ENCODE data around the gene APOL6.
"Not testable (repeated sequence)": the region's sequence is repeated elsewhere in the genome, so short reads cannot be mapped to it uniquely, and the experiment has no call there.

Gene APOL6

GRCh38 chr22:35638410-35638809 is 9.8 kb upstream of the APOL6 start:
- DNase-seq (ENCODE audit: low spot score): peak; percentile 82

- no peak for DNase-seq (ENCODE audit: low spot score)
Measured at GRCh38 chr22:35641494-35642120, 6.6 kb upstream of the APOL6 start.

GRCh38 chr22:35642305-35642741 is 5.9 kb upstream of the APOL6 start:
- DNase-seq (ENCODE audit: low spot score): peak; percentile 47

- no peak for DNase-seq (ENCODE audit: low spot score)
Measured at GRCh38 chr22:35643991-35644390, 4.3 kb upstream of the APOL6 start.

- no peak for DNase-seq (ENCODE audit: low spot score)
Measured at GRCh38 chr22:35645646-35646045, 2.6 kb upstream of the APOL6 start.

- DNase-seq (ENCODE audit: low spot score): no peak
Measured at GRCh38 chr22:35649026-35649553, 844 bp downstream of the APOL6 start.

- DNase-seq (ENCODE audit: low spot score): no peak
Measured at GRCh38 chr22:35649636-35650250, 1.5 kb downstream of the APOL6 start.

GRCh38 chr22:35651085-35651484 is 2.8 kb downstream of the APOL6 start:
- DNase-seq (ENCODE audit: low spot score): no peak

GRCh38 chr22:35653824-35654223 is 5.6 kb downstream of the APOL6 start:
- no peak for DNase-seq (ENCODE audit: low spot score)

- DNase-seq (ENCODE audit: low spot score): no peak
Measured at GRCh38 chr22:35656284-35656752, 8.1 kb downstream of the APOL6 start.

- no peak for DNase-seq (ENCODE audit: low spot score)
Measured at GRCh38 chr22:35657571-35658312, 9.5 kb downstream of the APOL6 start.

GRCh38 chr22:35660291-35661127 is 12.3 kb downstream of the APOL6 start:
- no peak for DNase-seq (ENCODE audit: low spot score)

GRCh38 chr22:35661464-35661863 is 13.2 kb downstream of the APOL6 start:
- no peak for DNase-seq (ENCODE audit: low spot score)

- DNase-seq (ENCODE audit: low spot score): no peak
Measured at GRCh38 chr22:35662914-35663313, 14.7 kb downstream of the APOL6 start.

GRCh38 chr22:35663371-35663770 is 15.1 kb downstream of the APOL6 start:
- DNase-seq (ENCODE audit: low spot score): no peak

GRCh38 chr22:35664955-35665587 is 16.8 kb downstream of the APOL6 start:
- no peak for DNase-seq (ENCODE audit: low spot score)

- DNase-seq (ENCODE audit: low spot score): not testable (repeated sequence)
Measured at GRCh38 chr22:35666699-35667098, 18.5 kb downstream of the APOL6 start.

GRCh38 chr22:35674335-35674734 is 26.1 kb downstream of the APOL6 start:
- no peak for DNase-seq (ENCODE audit: low spot score)

GRCh38 chr22:35676065-35676464 is 27.8 kb downstream of the APOL6 start:
- not testable (repeated sequence) for DNase-seq (ENCODE audit: low spot score)

- DNase-seq (ENCODE audit: low spot score): no peak
Measured at GRCh38 chr22:35677460-35678187, 29.4 kb downstream of the APOL6 start.

GRCh38 chr22:35678836-35679235 is 30.6 kb downstream of the APOL6 start:
- no peak for DNase-seq (ENCODE audit: low spot score)

All from AG08396 (cell line).